Psoas muscle (tissue), 8 donors: ENCODE results near the gene OLFM3. TPM values are rescaled to one million over a fixed set of nuclear protein-coding genes. Genes with fewer than 3 reads are reported as not detected.

Source experiments
- ATAC-seq, 4 donors: fragments of 200-7000 bp; cut with Tn5 transposase; one replicate each; pipeline ENCODE4 v1.9.1; 2020; ENCODE audit warnings: moderate library complexity in 3 of 4, mild to moderate bottlenecking in 2 of 4
- DNase-seq, 2 donors: peaks; one replicate each; pipeline ENCODE4 v3.0.0-alpha.2; 2020
- H3K27ac ChIP-seq: fragments of 200-600 bp; one replicate; pipeline ENCODE4 v1.8.0; 2022
- H3K27me3 ChIP-seq, 3 donors: fragments of 200-600 bp in 1 of 3; one replicate each; pipeline versions ENCODE4 v1.6.1 to v1.8.0; 2013 to 2022; ENCODE audit warnings: low read length in 2 of 3, mild to moderate bottlenecking in 2 of 3, moderate library complexity in 1 of 3; ENCODE audit not compliant: insufficient read depth in 3 of 3
- H3K36me3 ChIP-seq, 2 donors: fragments of 200-600 bp in 1 of 2; one replicate each; pipeline versions ENCODE4 v1.6.1 to v1.8.0; 2013 to 2022; ENCODE audit warnings: low read depth in 1 of 2, mild to moderate bottlenecking in 1 of 2, moderate library complexity in 1 of 2; ENCODE audit not compliant: insufficient read depth in 1 of 2
- H3K4me1 ChIP-seq: fragments of 200-600 bp; one replicate; pipeline ENCODE4 v1.8.0; 2022
- H3K4me3 ChIP-seq: fragments of 200-600 bp; one replicate; pipeline ENCODE4 v1.8.0; 2022; ENCODE audit warnings: mild to moderate bottlenecking
- H3K9me3 ChIP-seq: fragments of 200-600 bp; one replicate; pipeline ENCODE4 v1.8.0; 2022
- WGBS, 3 donors: extraction: QIAGEN DNeasy Blood & Tissue Kit; methylation state at CpG; one replicate each; pipeline versions ENCODE4 v1.1.6 to v1.1.7; 2013; 5-methylcytosine and 5-hydroxymethylcytosine counted together
- intact Hi-C, 2 donors: fragments of 100-400 bp; cut with DNase I; formaldehyde crosslinking; loops; one replicate each; pipeline versions ENCODE4 v1.11.0 to v1.14.2; 2022
- polyA plus RNA-seq, 3 donors: library from polyadenylated mRNA; stranded (reverse); fragments of 200-250 nt; gene quantifications; one replicate each; pipeline ENCODE4 v1.2.3, GENCODE V29; 2013
- total RNA-seq, 4 donors: library from RNA; stranded (reverse); fragmentation: NEBNext Ultra II Directional in 2 of 4; extraction: Animal tissue kit (Norgen Biotek cat#: 25700) in 2 of 4; gene quantifications; one replicate each; pipeline versions ENCODE4 v1.2.1 to v1.2.4, GENCODE V29; 2021 to 2023
- TF ChIP-seq, protein P1 (sequence below): fragments of 200-600 bp; IDR thresholded peaks from one replicate; pipeline ENCODE4 v1.8.0; 2022; ENCODE audit warnings: antibody characterized with exemption
- donor health status: healthy with polysubstance abuse.
- donor health status: DM: no; HTN: no; CAD: no; lungs with moderate emphysema.
- donor health status: Bipolar disorder and iron deficiency.
- donor health status: healthy.
- donor health status: DM: yes; HTN: yes; CAD: no.
- donor health status: DM: no; HTN: no; CAD: no.
- donor health status: DM: no; HTN: no; CAD: no.
- donor health status: DM: yes; HTN: yes; CAD: no.

The OLFM3 gene
- total and polyA plus RNA-seq, 7 donors: 0.01 TPM; not detected in 6

DNA sequence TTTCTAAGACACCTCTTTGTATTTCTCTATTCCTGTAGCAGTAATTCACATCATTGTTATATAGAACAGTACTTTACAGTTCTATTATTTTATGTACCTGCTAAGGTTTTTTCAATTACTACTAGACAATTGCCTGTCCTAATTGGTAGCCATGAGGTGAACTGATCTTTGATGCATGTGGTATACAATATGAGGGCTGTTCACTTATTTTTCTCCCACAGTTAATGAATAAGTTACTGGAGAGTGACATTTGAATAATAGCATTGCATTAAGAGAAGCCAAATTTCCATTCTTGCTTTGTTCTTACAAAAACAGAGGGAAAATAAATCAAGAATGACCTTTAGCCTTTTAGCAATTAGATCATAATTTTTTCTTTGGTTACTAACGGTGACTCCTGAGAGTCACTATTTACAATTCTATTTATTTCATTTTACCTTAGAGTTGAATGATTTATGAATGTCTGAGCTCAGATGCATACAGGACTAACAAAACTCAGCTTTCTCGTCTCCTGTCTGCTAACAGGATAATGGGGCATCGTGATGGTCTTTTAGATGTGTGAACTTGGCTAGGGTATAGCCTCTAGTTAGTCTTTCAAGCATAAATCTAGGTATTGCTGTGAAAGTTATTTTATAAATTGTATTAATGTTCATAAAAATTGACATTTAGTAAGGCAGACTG is 54.1 kb downstream of the OLFM3 start:
- Histone ChIP-seq H3K27me3 (no peaks in the 10 kb centered on the region), H3K4me3 (no peak overlapping the region), H3K27ac (no peak overlapping the region), H3K36me3 (no peaks in the 10 kb centered on the region), H3K4me1 (no peaks in the 10 kb centered on the region), H3K9me3 (no peaks in the 10 kb centered on the region)
- ATAC-seq: no peak
- TF ChIP-seq, protein P1, sequence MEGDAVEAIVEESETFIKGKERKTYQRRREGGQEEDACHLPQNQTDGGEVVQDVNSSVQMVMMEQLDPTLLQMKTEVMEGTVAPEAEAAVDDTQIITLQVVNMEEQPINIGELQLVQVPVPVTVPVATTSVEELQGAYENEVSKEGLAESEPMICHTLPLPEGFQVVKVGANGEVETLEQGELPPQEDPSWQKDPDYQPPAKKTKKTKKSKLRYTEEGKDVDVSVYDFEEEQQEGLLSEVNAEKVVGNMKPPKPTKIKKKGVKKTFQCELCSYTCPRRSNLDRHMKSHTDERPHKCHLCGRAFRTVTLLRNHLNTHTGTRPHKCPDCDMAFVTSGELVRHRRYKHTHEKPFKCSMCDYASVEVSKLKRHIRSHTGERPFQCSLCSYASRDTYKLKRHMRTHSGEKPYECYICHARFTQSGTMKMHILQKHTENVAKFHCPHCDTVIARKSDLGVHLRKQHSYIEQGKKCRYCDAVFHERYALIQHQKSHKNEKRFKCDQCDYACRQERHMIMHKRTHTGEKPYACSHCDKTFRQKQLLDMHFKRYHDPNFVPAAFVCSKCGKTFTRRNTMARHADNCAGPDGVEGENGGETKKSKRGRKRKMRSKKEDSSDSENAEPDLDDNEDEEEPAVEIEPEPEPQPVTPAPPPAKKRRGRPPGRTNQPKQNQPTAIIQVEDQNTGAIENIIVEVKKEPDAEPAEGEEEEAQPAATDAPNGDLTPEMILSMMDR: no peak
- DNase-seq: no peak
- 39 to 46% (median 46%) methylated on average over 3 of the region's 3 CpGs for WGBS, 3 donors
- intact Hi-C loops: no loop called here

GRCh38 chr1:101938681-101939080 is 58.0 kb downstream of the OLFM3 start:
- Histone ChIP-seq H3K4me3 (no peak overlapping the region), H3K9me3 (no peaks in the 10 kb centered on the region), H3K36me3 (no peaks in the 10 kb centered on the region), H3K27me3 (no peaks in the 10 kb centered on the region), H3K4me1 (no peaks in the 10 kb centered on the region), H3K27ac (no peak overlapping the region)
- intact Hi-C loops: no loop called here
- ATAC-seq: no peak
- 30 to 77% (median 77%) methylated on average over 1 of the region's 1 CpG for WGBS, 3 donors
- no peak for DNase-seq
- TF ChIP-seq, protein P1: no peak

DNA sequence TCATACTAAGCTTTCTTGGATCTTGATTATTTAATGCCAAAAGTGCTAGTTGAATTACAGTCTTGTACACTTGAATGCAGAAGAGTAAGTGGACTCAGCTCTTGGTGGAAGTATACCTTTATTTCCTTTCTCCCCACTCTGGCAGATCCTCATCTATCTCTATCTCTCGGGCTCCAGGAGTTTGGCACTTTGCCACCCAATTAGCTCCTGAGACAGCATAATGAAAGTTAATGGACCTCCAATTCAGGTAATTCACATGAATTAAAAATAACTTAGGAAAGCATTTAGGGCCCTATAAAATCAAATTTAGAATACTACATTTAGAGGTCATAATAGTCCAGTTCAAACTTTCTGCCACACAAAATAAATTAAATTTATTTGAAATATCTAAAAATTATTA is 67.4 kb downstream of the OLFM3 start:
- 28 to 43% (median 28%) methylated on average over 1 of the region's 1 CpG for WGBS, 3 donors
- no peaks in the 10 kb centered on the region for H3K9me3 ChIP-seq
- no peak overlapping the region for H3K27ac ChIP-seq
- intact Hi-C loops: no loop called here
- no peaks in the 10 kb centered on the region for H3K27me3 ChIP-seq
- no peak overlapping the region for H3K4me3 ChIP-seq
- DNase-seq (peak in 1 of 2 donors; percentile 20), ATAC-seq (no peak)
- no peaks in the 10 kb centered on the region for H3K36me3 ChIP-seq
- H3K4me1 ChIP-seq: no peaks in the 10 kb centered on the region
- TF ChIP-seq, protein P1: no peak

DNA sequence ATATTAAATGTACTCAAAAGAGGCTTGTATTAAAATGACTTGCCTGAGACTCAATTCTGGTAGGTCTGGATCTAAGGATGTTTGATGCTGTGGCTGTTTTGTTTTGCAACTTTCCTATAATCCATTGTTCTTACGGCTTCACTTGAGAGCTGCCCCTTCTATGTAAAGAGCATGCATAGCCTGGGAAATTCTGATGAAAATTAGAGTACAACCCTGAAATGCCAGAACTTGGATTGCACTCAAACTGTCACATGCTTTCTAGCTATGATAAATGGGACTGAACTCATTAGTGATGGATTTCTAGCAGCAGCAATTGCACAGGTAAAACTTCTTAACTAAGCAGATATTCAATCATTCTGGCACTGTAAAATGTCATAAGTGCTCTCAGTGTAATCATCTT is 67.9 kb downstream of the OLFM3 start:
- H3K4me1 ChIP-seq: no peaks in the 10 kb centered on the region
- TF ChIP-seq, protein P1: no peak
- H3K4me3 ChIP-seq: no peak overlapping the region
- H3K9me3 ChIP-seq: no peaks in the 10 kb centered on the region
- no peak overlapping the region for H3K27ac ChIP-seq
- no peaks in the 10 kb centered on the region for H3K36me3 ChIP-seq
- no peak for ATAC-seq
- H3K27me3 ChIP-seq: no peaks in the 10 kb centered on the region
- WGBS, 3 donors: 69 to 86% (median 71%) methylated on average over 1 of the region's 1 CpG
- intact Hi-C loops: no loop called here
- no peak for DNase-seq

- H3K9me3 ChIP-seq: no peaks in the 10 kb centered on the region
- no peak overlapping the region for H3K4me3 ChIP-seq
- intact Hi-C loops: no loop called here
- no peaks in the 10 kb centered on the region for H3K4me1 ChIP-seq
- TF ChIP-seq, protein P1: no peak
- no peaks in the 10 kb centered on the region for H3K27me3 ChIP-seq
- H3K36me3 ChIP-seq: no peaks in the 10 kb centered on the region
- ATAC-seq (no peak), DNase-seq (no peak)
- H3K27ac ChIP-seq: no peak overlapping the region
Measured at GRCh38 chr1:101924700-101925099, 72.0 kb downstream of the OLFM3 start.
